ENCODE results near the gene DIP2C. TPM values are rescaled to one million over a fixed set of nuclear protein-coding genes. Genes with fewer than 3 reads are reported as not detected.
"Not testable (repeated sequence)": the region's sequence is repeated elsewhere in the genome, so short reads cannot be mapped to it uniquely, and the experiment has no call there.

The DIP2C gene
- total and polyA plus RNA-seq, 8 donors, result 2.4 to 40.1 (median 21.0) TPM

DNA sequence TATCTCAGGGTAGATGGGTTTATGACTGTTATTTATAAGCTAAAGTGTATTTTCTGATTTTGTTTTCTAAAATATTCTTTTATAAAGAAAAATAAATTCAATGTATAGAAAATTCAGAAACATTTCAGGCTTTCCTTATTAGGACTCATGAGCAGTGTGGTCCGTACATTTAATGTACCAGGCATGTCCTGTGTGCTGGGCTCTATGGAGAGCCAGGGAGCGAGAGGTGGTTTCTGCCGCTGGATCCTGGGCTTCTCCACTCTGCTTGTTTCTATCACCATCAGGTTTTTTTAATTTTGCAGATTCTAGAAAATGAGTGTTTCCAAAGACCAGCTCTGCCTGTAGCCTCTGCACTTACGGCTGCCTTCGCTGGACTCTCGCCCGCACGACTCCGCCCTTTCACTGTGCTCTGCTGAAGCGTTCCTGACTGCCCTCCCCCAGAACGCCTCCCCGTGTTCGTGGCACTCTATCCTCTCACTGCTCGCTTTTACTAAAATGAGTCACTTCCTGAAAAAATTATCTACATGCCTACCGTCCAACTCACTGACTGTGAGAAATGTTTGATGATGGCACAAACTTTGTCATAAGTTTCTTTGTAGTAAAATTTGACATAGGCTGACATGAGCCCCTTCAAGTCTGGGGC, 365.7 kb downstream of the DIP2C start:
- peaks cover 0 to 41% (median 37%) of the 10 kb centered on the region in 4 donors for H3K36me3 ChIP-seq
- intact Hi-C loops (cut with DNase I; ENCODE audit: low total_unique reads), result no loop called here
- H3K27me3 ChIP-seq, result no peaks in the 10 kb centered on the region
- WGBS, 5 donors, result 30 to 46% (median 42%) methylated on average over 15 of the region's 15 CpGs
- peaks cover 0 to 21% (median 6%) of the 10 kb centered on the region in 4 donors for H3K4me1 ChIP-seq
- no peaks in the 10 kb centered on the region for H3K9me3 ChIP-seq
- peak overlapping the region in 1 of 4 donors; percentile 11 for H3K4me3 ChIP-seq
- peak overlapping the region in 4 of 5 donors; percentile 16 to 67 (median 35) for H3K27ac ChIP-seq
- TF ChIP-seq POLR2AphosphoS5 (IDR thresholded peaks at IDR 0.05), result peak in 1 of 3 donors; percentile 56
- TF ChIP-seq POLR2A (IDR thresholded peaks at IDR 0.05), result no peak
- DNase-seq, result peak; percentile 53 to 83

DNA sequence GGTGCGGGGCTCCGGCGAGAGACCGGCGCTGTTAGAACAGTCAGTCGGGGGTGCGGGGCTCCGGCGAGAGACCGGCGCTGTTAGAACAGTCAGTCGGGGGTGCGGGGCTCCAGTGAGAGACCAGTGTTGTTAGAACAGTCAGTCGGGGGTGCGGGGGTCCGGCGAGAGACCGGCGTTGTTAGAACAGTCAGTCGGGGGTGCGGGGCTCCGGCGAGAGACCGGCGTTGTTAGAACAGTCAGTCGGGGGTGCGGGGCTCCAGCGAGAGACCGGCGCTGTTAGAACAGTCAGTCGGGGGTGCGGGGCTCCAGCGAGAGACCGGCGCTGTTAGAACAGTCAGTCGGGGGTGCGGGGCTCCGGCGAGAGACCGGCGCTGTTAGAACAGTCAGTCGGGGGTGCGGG, 366.4 kb downstream of the DIP2C start:
- H3K4me1 ChIP-seq, result peaks cover 0 to 15% (median 3%) of the 10 kb centered on the region in 4 donors
- intact Hi-C loops (cut with DNase I; ENCODE audit: low total_unique reads); H3K4me3 ChIP-seq; H3K9me3 ChIP-seq; H3K27ac ChIP-seq; DNase-seq; H3K27me3 ChIP-seq: not testable (repeated sequence)
- WGBS, 5 donors, result 83 to 96% (median 94%) methylated on average over 14 to 37 of the region's 43 CpGs
- peaks cover 0 to 46% (median 43%) of the 10 kb centered on the region in 4 donors for H3K36me3 ChIP-seq

DNA sequence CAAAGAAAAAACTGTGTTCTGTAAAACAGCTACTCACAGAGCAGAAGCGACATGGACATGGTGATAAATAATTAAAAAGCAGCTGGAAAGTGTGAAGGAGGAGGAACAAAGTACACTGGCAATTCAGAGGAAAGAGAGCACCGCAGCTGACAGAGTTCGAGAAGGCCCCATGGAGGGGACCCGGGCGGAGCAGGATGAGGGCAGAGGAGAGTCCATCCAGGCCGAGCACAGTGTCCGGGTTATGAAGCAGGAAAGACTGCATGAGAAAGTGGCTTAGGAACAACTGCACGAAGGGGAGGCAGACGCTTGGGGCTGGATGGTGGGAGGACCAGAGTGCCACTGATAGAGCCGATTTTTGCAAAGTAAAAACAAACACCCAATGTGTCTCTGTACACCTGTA, 368.7 kb downstream of the DIP2C start:
- no peak for DNase-seq
- Histone ChIP-seq H3K9me3 (no peaks in the 10 kb centered on the region), H3K36me3 (peaks cover 0 to 43% (median 37%) of the 10 kb centered on the region in 4 donors), H3K27me3 (no peaks in the 10 kb centered on the region), H3K27ac (no peak overlapping the region), H3K4me1 (peaks cover 0 to 15% (median 4%) of the 10 kb centered on the region in 4 donors), H3K4me3 (no peak overlapping the region)
- intact Hi-C loops (cut with DNase I; ENCODE audit: low total_unique reads), result no loop called here
- no peak for TF ChIP-seq POLR2AphosphoS5 (IDR thresholded peaks at IDR 0.05)
- TF ChIP-seq, protein P1, sequence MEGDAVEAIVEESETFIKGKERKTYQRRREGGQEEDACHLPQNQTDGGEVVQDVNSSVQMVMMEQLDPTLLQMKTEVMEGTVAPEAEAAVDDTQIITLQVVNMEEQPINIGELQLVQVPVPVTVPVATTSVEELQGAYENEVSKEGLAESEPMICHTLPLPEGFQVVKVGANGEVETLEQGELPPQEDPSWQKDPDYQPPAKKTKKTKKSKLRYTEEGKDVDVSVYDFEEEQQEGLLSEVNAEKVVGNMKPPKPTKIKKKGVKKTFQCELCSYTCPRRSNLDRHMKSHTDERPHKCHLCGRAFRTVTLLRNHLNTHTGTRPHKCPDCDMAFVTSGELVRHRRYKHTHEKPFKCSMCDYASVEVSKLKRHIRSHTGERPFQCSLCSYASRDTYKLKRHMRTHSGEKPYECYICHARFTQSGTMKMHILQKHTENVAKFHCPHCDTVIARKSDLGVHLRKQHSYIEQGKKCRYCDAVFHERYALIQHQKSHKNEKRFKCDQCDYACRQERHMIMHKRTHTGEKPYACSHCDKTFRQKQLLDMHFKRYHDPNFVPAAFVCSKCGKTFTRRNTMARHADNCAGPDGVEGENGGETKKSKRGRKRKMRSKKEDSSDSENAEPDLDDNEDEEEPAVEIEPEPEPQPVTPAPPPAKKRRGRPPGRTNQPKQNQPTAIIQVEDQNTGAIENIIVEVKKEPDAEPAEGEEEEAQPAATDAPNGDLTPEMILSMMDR (IDR thresholded peaks at IDR 0.05), result no peak
- no peak for TF ChIP-seq EP300 (IDR thresholded peaks at IDR 0.05)
- no peak for TF ChIP-seq POLR2A (IDR thresholded peaks at IDR 0.05)
- WGBS, 5 donors, result 92 to 97% (median 94%) methylated on average over 10 of the region's 10 CpGs

DNA sequence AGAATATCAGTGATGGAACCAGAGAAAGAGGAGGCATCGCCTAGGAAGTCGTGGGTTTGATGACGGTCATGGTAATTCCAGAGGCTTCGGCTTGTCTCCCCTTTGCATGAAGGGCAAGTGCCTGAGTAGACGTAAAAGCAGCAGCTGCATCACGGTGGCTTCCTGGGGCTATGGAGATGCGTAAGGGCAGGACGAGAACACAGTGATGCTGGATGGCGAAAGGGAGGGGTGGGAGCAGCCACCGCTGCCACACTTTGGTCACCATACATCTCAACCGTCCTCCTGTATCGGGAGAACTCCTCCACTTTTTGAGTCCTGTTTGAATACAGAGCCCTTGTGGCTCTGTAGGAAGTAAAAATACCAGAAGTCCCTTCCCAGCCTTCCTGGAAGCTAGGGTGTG, 371.5 kb downstream of the DIP2C start:
- intact Hi-C loops (cut with DNase I; ENCODE audit: low total_unique reads), result no loop called here
- no peaks in the 10 kb centered on the region for H3K9me3 ChIP-seq
- no peak for DNase-seq
- H3K27me3 ChIP-seq, result no peaks in the 10 kb centered on the region
- H3K4me1 ChIP-seq, result peaks cover 0 to 9% (median 0%) of the 10 kb centered on the region in 4 donors
- peaks cover 0 to 36% (median 24%) of the 10 kb centered on the region in 4 donors for H3K36me3 ChIP-seq
- H3K27ac ChIP-seq, result no peak overlapping the region
- TF ChIP-seq POLR2A (IDR thresholded peaks at IDR 0.05) (no peak), EP300 (IDR thresholded peaks at IDR 0.05) (no peak), POLR2AphosphoS5 (IDR thresholded peaks at IDR 0.05) (no peak)
- TF ChIP-seq, protein P1 (IDR thresholded peaks at IDR 0.05), result no peak
- no peak overlapping the region for H3K4me3 ChIP-seq
- 95 to 97% (median 95%) methylated on average over 12 of the region's 12 CpGs for WGBS, 5 donors

DNA sequence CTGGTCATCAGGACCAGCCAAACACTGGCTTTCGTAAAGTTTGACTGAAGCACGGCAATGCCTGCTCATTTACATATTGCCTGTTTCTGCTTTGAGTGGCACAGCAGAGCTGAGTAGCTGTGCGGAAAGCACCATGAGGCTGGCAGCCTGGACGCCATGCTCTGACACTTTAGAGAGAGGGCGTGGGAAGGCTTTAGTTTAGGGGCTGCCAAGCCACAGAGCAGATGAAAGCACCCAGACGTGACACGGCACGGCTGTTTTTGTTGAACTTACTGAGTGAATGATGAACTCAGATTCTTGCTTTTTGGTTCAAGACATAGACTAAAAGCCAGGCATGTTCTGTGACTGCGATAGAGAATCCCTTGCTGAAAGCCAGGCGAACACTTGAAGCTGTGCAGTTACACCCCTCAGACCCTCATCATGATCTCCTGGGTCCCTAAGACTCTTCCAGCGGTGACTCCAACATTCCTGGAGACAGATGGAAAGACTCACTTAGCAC, 372.1 kb downstream of the DIP2C start:
- WGBS, 5 donors, result 60 to 74% (median 69%) methylated on average over 11 of the region's 11 CpGs
- Histone ChIP-seq H3K27ac (no peak overlapping the region), H3K36me3 (peaks cover 0 to 36% (median 24%) of the 10 kb centered on the region in 4 donors), H3K4me1 (peaks cover 0 to 9% (median 0%) of the 10 kb centered on the region in 4 donors), H3K9me3 (no peaks in the 10 kb centered on the region), H3K4me3 (no peak overlapping the region), H3K27me3 (no peaks in the 10 kb centered on the region)
- intact Hi-C loops (cut with DNase I; ENCODE audit: low total_unique reads), result no loop called here
- TF ChIP-seq POLR2AphosphoS5 (IDR thresholded peaks at IDR 0.05), result peak in 1 of 3 donors; percentile 27
- no peak for TF ChIP-seq POLR2A (IDR thresholded peaks at IDR 0.05)
- DNase-seq, result peak in 1 of 2 donors; percentile 78

DNA sequence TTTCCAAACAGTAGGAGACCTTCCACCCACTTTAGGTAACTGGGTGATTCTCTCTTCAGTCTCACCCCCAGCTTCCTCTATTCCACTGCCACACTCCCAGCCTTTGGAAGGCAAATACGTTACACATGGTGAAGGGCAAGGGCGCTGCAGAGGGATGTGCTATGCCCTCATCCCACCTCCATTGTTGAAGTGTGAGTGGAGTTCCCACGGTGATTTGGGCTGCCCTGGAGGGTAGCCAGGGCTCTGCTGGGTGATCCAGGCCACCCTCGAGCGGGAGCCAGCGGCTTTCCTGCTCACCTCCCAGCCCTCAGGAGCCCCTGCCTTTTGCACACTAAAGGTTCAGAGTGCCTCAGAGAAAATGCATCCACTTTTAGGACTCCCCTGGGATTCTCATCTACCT, 373.1 kb downstream of the DIP2C start:
- no peak overlapping the region for H3K27ac ChIP-seq
- H3K27me3 ChIP-seq, result no peaks in the 10 kb centered on the region
- H3K4me3 ChIP-seq, result no peak overlapping the region
- 85 to 95% (median 92%) methylated on average over 6 of the region's 6 CpGs for WGBS, 5 donors
- no peak for TF ChIP-seq POLR2AphosphoS5 (IDR thresholded peaks at IDR 0.05)
- no peak for TF ChIP-seq POLR2A (IDR thresholded peaks at IDR 0.05)
- TF ChIP-seq EP300 (IDR thresholded peaks at IDR 0.05), result no peak
- TF ChIP-seq, protein P1 (IDR thresholded peaks at IDR 0.05), result no peak
- H3K36me3 ChIP-seq, result peaks cover 0 to 43% (median 26%) of the 10 kb centered on the region in 4 donors
- intact Hi-C loops (cut with DNase I; ENCODE audit: low total_unique reads), result no loop called here
- peaks cover 0 to 9% (median 0%) of the 10 kb centered on the region in 4 donors for H3K4me1 ChIP-seq
- DNase-seq, result no peak
- H3K9me3 ChIP-seq, result no peaks in the 10 kb centered on the region

Data from stomach (tissue), 9 donors.